Activated CD4-positive, alpha-beta T cell treated with anti-CD3 and anti-CD28 coated beads, Interleukin-2, amount 50 U/mL, for 4 hours (primary cell): ENCODE measurements around the gene SPAG7.
"Not testable (repeated sequence)": the region's sequence is repeated elsewhere in the genome, so short reads cannot be mapped to it uniquely, and the experiment has no call there.

Experiments
- DNase-seq, 2 experiments: peaks; one replicate each; pipeline ENCODE4 v3.0.0-alpha.2; 2020

SPAG7 gene

GRCh38 chr17:4935650-4936049 lies 32.0 kb downstream of the SPAG7 start:
- DNase-seq: no peak

- no peak for DNase-seq
These were observed 33.2 kb downstream of the SPAG7 start for GRCh38 chr17:4934173-4934979.

- DNase-seq: no peak
These were observed 34.0 kb downstream of the SPAG7 start for GRCh38 chr17:4933646-4934045.

GRCh38 chr17:4932756-4933155 lies 34.9 kb downstream of the SPAG7 start:
- no peak for DNase-seq

GRCh38 chr17:4931963-4932362 lies 35.7 kb downstream of the SPAG7 start, which contains the start of gene GP1BA:
GP1BA (plus strand) TSS chr17:4932277; CDS start chr17:4932605, 328 bp downstream.
- DNase-seq: no peak

- no peak for DNase-seq
These were observed 38.7 kb downstream of the SPAG7 start for GRCh38 chr17:4928881-4929280.

- not testable (repeated sequence) for DNase-seq
These were observed 40.9 kb downstream of the SPAG7 start for GRCh38 chr17:4926577-4927335.

GRCh38 chr17:4921320-4921719 lies 46.3 kb downstream of the SPAG7 start:
- no peak for DNase-seq

DNA sequence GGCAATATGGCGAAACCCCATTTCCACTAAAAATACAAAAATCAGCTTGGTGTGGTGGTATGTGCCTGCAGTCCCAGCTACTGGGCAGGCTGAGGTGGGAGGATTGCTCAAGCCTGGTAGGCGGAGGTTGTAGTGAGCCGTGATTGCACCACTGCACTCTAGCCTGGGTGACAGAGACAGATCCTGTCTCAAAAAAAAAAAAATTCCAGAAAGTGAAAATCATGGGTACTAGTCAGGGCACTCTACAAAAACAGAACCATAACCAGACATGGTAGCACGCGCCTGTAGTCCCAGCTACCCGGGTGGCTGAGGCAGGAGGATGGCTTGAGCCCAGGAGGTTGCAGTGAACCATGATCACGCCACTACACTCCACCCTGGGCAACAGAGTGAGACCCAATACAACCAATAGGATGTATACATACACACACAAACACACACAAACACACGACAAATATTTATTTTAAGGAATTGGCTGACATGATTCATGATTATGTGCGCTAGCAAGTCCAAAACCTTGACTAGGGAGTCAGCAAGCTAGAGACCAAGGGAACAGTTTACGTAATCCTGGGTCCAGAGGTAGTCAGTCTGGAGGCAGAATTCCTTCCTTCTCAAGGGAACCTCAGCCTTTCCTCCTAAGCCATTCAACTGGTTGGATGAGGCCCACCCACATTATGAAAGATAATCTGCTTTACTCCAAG lies 47.1 kb downstream of the SPAG7 start:
- DNase-seq: no peak

DNA sequence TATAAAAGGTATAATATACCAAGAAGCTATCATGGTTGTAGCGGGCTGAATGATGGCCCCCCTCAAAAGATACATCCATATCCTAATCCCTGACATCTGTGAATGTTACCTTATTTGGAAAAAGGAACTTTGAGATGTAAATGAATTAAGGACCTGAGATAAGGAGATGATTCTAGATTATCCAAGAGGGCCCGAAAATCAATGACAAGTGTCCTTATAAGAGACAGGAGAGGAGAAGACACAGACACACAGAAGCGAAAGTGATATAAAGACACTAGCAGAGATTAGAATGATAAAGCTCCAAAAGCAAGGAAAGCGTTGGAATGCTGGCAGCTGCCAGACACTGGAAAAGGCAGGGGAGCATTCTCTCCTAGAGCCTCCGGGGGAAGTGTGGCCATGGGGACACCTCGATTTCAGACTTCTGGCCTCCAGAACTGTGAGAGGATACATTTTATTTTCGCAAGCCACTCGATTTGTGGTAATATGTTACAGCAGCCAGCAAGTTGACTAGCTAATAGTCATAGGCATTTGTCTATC lies 48.0 kb downstream of the SPAG7 start:
- no peak for DNase-seq

DNA sequence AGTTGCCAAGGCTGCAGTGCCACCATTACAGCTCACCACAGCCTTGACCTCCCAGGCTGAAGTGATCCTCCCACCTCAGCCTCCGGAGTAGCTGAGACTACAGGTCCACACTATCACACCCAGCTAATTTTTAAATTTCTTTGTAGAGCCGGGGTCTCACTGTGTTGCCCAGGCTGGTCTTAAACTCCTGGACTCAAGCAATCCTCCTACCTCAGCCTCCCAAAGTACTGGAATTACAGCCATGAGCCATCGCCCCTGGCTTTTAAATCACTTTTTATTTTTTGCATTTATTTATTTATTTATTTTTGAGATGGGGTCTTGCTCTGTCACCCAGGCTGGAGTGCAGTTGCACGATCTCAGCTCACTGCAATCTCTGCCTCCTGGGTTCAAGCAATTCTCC lies 53.1 kb downstream of the SPAG7 start:
- DNase-seq: not testable (repeated sequence)

- DNase-seq: no peak
These were observed 53.6 kb downstream of the SPAG7 start for GRCh38 chr17:4913994-4914393.
